Lung (tissue), 12 donors: ENCODE data around the gene CCND1. TPM values are rescaled to one million over a fixed set of nuclear protein-coding genes. Genes with fewer than 3 reads are reported as not detected.
"Not testable (repeated sequence)": the region's sequence is repeated elsewhere in the genome, so short reads cannot be mapped to it uniquely, and the experiment has no call there.

Experiments used
- ATAC-seq: fragments of 200-7000 bp; cut with Tn5 transposase; one replicate; pipeline ENCODE4 v1.9.1; 2020; ENCODE audit warnings: moderate number of reproducible peaks; ENCODE audit not compliant: insufficient read depth, low FRiP score
- DNase-seq, 3 donors: peaks; one replicate each; pipeline ENCODE4 v3.0.0-alpha.2; 2013 to 2017
- H3K27ac ChIP-seq, 2 donors: one replicate each; pipeline ENCODE4 v1.5.1; 2013; ENCODE audit warnings: mild to moderate bottlenecking in 2 of 2, moderate library complexity in 2 of 2, control low read depth in 1 of 2, inconsistent platforms in 1 of 2, low read depth in 1 of 2, low read length in 1 of 2
- H3K27me3 ChIP-seq, 3 donors: one replicate each; pipeline ENCODE4 v1.5.1; 2013; ENCODE audit warnings: low read length in 2 of 3; ENCODE audit not compliant: control insufficient read depth in 3 of 3, insufficient read depth in 3 of 3
- H3K36me3 ChIP-seq, 4 donors: one replicate each; pipeline ENCODE4 v1.5.1; 2013; ENCODE audit warnings: low read length in 4 of 4, mild to moderate bottlenecking in 1 of 4, moderate library complexity in 1 of 4; ENCODE audit not compliant: control insufficient read depth in 4 of 4, insufficient read depth in 4 of 4
- H3K4me1 ChIP-seq, 5 donors: one replicate each; pipeline ENCODE4 v1.5.1; 2013; ENCODE audit warnings: low read length in 5 of 5, mild to moderate bottlenecking in 2 of 5, moderate library complexity in 1 of 5; ENCODE audit not compliant: control insufficient read depth in 5 of 5, insufficient read depth in 5 of 5
- H3K4me3 ChIP-seq: one replicate; pipeline ENCODE4 v1.5.1; 2013; ENCODE audit warnings: mild to moderate bottlenecking, control low read depth, moderate library complexity
- H3K9ac ChIP-seq, 2 donors: one replicate each; pipeline ENCODE4 v1.5.1; 2013; ENCODE audit warnings: low read length in 2 of 2, control low read depth in 1 of 2; ENCODE audit not compliant: insufficient read depth in 1 of 2
- H3K9me3 ChIP-seq, 4 donors: one replicate each; pipeline ENCODE4 v1.5.1; 2013; ENCODE audit warnings: low read length in 3 of 4, mild to moderate bottlenecking in 1 of 4, moderate library complexity in 1 of 4; ENCODE audit not compliant: control insufficient read depth in 4 of 4, insufficient read depth in 3 of 4
- WGBS, 2 donors: extraction: QIAGEN DNeasy Blood & Tissue Kit; methylation state at CpG; one replicate each; pipeline ENCODE4 v1.1.7; 2013; 5-methylcytosine and 5-hydroxymethylcytosine counted together
- polyA plus RNA-seq, 2 donors: library from polyadenylated mRNA; stranded (reverse); fragments of 200-250 nt; gene quantifications; one replicate each; pipeline ENCODE4 v1.2.1, GENCODE V29; 2013
- total RNA-seq, 2 donors: library from RNA; depleted of rRNA in 1 of 2; stranded (reverse); fragments of >200 nt in 1 of 2; gene quantifications; one replicate each; pipeline ENCODE4 v1.2.1, GENCODE V29; 2014 to 2021
- TF ChIP-seq, protein P1 (sequence below): IDR thresholded peaks from 2 replicates; pipeline ENCODE4 v1.5.1; 2012; ENCODE audit warnings: mild to moderate bottlenecking; ENCODE audit errors: control extremely low read depth, extremely low read depth
- donor health status: control.
- donor health status: control.
- donor health status: Bipolar disorder and iron deficiency.
- donor health status: healthy.
- donor health status: DM: yes; HTN: yes; CAD: no.

CCND1 gene
- total and polyA plus RNA-seq, 4 donors: 32.1 to 190 (median 84.3) TPM

DNA sequence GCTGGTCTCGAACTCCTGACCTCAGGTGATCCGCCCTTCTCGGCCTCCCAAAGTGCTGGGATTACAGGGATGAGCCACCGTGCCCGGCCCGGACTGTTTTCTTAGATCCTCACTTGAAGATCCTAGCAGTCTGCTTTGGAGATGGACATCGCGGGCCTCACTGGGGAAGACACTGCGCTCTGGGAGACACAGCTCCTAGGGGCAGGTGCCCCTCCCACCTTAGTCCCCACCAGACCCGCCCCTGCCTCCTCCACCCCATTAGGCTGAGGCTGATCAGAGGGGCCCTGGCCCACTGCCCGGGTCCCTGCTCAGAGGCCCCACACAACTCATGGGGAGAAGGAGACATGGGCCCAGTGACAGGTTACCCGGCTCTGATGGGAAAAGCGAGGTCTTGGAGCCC, 45.5 kb downstream of the CCND1 start:
- H3K4me3 ChIP-seq: no peak overlapping the region
- H3K4me1 ChIP-seq: peaks cover 0 to 2% (median 0%) of the 10 kb centered on the region in 5 donors
- DNase-seq: no peak
- no peak overlapping the region for H3K9ac ChIP-seq
- TF ChIP-seq, protein P1, sequence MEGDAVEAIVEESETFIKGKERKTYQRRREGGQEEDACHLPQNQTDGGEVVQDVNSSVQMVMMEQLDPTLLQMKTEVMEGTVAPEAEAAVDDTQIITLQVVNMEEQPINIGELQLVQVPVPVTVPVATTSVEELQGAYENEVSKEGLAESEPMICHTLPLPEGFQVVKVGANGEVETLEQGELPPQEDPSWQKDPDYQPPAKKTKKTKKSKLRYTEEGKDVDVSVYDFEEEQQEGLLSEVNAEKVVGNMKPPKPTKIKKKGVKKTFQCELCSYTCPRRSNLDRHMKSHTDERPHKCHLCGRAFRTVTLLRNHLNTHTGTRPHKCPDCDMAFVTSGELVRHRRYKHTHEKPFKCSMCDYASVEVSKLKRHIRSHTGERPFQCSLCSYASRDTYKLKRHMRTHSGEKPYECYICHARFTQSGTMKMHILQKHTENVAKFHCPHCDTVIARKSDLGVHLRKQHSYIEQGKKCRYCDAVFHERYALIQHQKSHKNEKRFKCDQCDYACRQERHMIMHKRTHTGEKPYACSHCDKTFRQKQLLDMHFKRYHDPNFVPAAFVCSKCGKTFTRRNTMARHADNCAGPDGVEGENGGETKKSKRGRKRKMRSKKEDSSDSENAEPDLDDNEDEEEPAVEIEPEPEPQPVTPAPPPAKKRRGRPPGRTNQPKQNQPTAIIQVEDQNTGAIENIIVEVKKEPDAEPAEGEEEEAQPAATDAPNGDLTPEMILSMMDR: no peak
- H3K9me3 ChIP-seq: peaks cover 0 to 6% (median 0%) of the 10 kb centered on the region in 4 donors
- no peaks in the 10 kb centered on the region for H3K36me3 ChIP-seq
- H3K27ac ChIP-seq: no peak overlapping the region
- 76 to 82% methylated on average over 13 of the region's 13 CpGs for WGBS, 2 donors
- ATAC-seq: no peak
- H3K27me3 ChIP-seq: peaks cover 0 to 3% (median 0%) of the 10 kb centered on the region in 3 donors

DNA sequence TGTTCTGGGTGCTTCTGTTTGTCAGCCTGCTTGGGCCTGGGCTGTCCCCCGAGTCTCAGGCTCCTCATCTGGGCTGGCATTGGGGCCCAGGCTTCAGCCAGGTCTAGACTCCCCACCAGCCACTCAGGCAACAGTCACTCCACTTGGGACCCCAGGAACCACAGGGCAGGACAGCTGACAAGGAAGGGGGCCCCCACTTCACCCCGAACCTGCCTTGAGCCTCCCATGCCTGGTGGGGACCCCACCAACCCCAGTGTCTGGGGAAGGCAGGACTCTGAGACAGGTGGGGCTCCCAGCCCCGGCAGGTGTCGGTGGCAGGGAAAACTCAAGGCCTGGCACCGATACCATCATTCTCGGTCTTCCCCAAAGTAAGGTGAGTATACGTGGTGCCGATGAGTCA, 45.9 kb downstream of the CCND1 start:
- Histone ChIP-seq H3K9ac (no peak overlapping the region), H3K27me3 (peaks cover 0 to 3% (median 0%) of the 10 kb centered on the region in 3 donors), H3K36me3 (no peaks in the 10 kb centered on the region), H3K4me1 (peaks cover 0 to 2% (median 0%) of the 10 kb centered on the region in 5 donors), H3K27ac (no peak overlapping the region), H3K4me3 (no peak overlapping the region), H3K9me3 (peaks cover 0 to 6% (median 0%) of the 10 kb centered on the region in 4 donors)
- ATAC-seq: no peak
- WGBS, 2 donors: 89 to 92% methylated on average over 8 of the region's 8 CpGs
- TF ChIP-seq, protein P1: no peak
- no peak for DNase-seq

DNA sequence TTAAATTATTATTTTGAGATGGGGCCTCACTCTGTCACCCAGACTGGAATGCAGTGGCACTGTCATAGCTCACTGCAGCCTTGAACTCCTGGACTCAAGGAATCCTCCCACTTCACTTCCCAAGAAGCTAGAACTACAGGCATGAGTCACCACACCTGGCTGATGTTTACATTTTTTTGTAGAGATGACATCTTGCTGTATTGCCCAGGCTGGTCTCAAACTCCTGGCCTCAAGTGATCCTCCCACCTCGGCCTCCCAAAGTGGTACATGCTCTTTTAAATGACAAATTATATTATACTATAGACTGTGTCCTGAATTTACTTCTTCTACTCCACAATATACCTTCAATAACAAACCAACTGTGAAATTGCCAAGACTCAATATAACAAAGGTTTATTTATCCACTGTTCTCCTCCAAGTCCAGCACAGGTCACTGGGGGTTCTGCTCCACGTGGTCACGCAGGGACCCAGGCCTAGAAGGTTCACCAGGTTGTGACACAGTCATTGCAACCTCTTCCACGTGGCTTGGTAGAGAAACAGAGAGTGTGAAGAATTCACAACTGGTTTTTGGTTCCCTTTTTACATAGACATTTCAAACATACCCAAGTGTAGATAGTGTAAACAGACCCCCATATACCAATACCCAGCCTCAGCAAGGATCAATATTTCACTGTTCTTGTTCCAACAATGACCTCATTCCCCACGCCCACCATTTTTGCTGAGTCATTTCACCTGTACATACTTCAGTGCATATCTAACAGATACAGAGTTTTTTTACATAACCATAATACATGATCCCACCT, 47.2 kb downstream of the CCND1 start:
- H3K9ac ChIP-seq, H3K4me1 ChIP-seq, DNase-seq, H3K36me3 ChIP-seq, ATAC-seq, H3K9me3 ChIP-seq, H3K27ac ChIP-seq, H3K27me3 ChIP-seq, H3K4me3 ChIP-seq: not testable (repeated sequence)
- 60 to 73% methylated on average over 5 of the region's 5 CpGs for WGBS, 2 donors

DNA sequence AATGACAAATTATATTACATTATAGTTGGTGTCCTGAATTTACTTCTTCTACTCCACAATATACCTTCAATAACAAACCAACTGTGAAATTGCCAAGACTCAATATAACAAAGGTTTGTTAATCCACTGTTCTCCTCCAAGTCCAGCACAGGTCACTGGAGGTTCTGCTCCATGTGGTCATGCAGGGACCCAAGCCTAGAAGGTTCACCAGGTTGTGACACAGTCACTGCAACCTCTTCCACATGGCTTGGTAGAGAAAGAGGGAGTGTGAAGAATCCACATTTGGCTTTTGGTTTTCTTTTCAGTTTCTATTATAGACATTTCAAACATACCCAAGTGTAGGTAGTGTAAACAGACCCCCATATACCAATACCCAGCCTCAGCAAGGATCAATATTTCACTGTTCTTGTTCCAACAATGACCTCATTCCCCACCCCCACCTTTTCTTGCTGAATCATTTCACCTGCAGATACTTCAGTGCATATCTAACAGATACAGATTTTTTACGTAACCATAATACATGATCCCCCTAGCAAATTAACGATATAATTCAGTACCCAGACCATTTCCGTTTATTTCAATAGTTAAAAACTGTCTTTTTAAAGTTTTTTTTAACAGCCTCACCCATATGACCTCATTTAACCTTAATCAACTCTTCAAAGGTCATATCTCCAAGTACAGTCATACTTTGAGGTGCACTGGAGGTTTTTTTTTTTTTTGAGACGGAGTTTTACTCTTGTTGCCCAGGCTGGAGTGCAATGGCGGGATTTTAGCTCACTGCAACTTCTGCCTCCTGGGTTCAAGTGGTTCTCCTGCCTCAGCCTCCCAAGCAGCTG, 48.7 kb downstream of the CCND1 start:
- Histone ChIP-seq H3K9me3 (peaks cover 0 to 6% (median 1%) of the 10 kb centered on the region in 4 donors), H3K4me1 (peaks cover 0 to 2% (median 0%) of the 10 kb centered on the region in 5 donors), H3K4me3 (no peak overlapping the region), H3K27ac (no peak overlapping the region), H3K27me3 (peaks cover 0 to 3% (median 0%) of the 10 kb centered on the region in 3 donors), H3K9ac (no peak overlapping the region), H3K36me3 (no peaks in the 10 kb centered on the region)
- TF ChIP-seq, protein P1: no peak
- WGBS, 2 donors: 87 to 92% methylated on average over 5 of the region's 5 CpGs
- ATAC-seq: no peak
- DNase-seq: no peak
